ENCODE results near the gene DENND5A. TPM values are rescaled to one million over a fixed set of nuclear protein-coding genes. Genes with fewer than 3 reads are reported as not detected.

DENND5A gene
- total RNA-seq, 2 experiments from 2014 or later: 78.5 to 81.1 TPM

DNA sequence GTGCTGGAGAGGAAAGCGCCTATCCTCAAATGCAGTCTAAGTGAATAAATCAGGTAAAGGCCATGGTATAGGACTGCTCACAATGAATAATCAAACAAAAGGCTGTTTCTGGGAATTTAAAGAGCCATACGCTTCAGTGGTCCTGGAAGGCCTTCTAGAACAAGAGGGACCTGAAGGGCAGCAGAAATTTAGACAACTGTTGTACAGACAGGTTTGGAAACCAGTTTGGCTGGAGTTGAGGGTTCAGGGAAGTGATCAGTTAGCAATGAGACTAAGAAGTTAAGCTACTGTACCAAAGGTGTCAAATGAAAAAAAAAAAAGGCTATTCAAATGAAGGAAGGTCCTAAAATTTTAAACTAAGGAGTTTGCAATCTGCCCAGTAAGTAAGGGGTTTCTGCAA, 117.1 kb downstream of the DENND5A start:
- H3K9me3 Mint-ChIP-seq (ENCODE audit: insufficient read depth): no peaks in the 10 kb centered on the region
- POLR2A ChIA-PET: interaction anchor here (0.6 kb wide), 1 partner anchor 363 kb away, joined by 3 read pairs; no protein-coding TSS in a partner anchor
- no peaks in the 10 kb centered on the region for H3K27me3 Mint-ChIP-seq (ENCODE audit: low read depth)
- peaks cover 11% of the 10 kb centered on the region for H3K4me1 Mint-ChIP-seq (ENCODE audit: low read depth)
- H3K4me3 Mint-ChIP-seq: no peak overlapping the region
- no peak for ATAC-seq
- no peak overlapping the region for H3K27ac Mint-ChIP-seq
- peaks cover 55% of the 10 kb centered on the region for H3K36me3 Mint-ChIP-seq (ENCODE audit: low read depth)
- CTCF ChIA-PET: interaction anchor here (3.8 kb wide), 1 partner anchor 10 kb away, joined by 25 read pairs; no protein-coding TSS in a partner anchor
- DNase-seq: no peak

GRCh38 chr11:9146477-9146876, 118.7 kb downstream of the DENND5A start:
- POLR2A ChIA-PET: no interaction called here
- Mint-ChIP-seq H3K36me3 (ENCODE audit: low read depth) (peaks cover 58% of the 10 kb centered on the region), H3K4me1 (ENCODE audit: low read depth) (peaks cover 11% of the 10 kb centered on the region), H3K27me3 (ENCODE audit: low read depth) (no peaks in the 10 kb centered on the region), H3K9me3 (ENCODE audit: insufficient read depth) (no peaks in the 10 kb centered on the region), H3K4me3 (no peak overlapping the region), H3K27ac (no peak overlapping the region)
- DNase-seq (no peak), ATAC-seq (no peak)
- CTCF ChIA-PET: interaction anchor here (1.2 to 3.8 kb wide), 4 partner anchors 9 to 360 kb away, joined by 3 to 25 read pairs (median 6); no protein-coding TSS in a partner anchor

DNA sequence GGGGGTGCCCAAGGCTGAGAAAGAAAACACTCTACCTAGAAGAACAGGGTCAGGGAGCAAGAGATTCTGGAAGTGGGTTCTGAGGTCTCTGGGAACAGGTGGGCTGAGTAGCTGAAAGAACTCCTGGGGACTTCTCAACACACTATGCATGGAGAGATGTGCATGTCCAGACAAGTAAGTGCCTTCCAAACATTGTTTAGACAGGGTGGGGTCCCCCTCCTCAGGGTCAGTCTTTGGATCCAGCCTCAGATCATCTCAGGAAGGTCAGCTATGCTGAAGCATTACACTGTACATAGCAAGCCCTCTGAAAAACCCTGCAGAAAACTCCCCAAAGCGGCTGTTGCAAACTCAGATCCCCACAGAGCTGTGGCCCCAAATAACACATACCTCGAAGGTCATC, 119.9 kb downstream of the DENND5A start:
- ATAC-seq (no peak), DNase-seq (no peak)
- Mint-ChIP-seq H3K36me3 (ENCODE audit: low read depth) (peaks cover 59% of the 10 kb centered on the region), H3K9me3 (ENCODE audit: insufficient read depth) (no peaks in the 10 kb centered on the region), H3K4me1 (ENCODE audit: low read depth) (peaks cover 7% of the 10 kb centered on the region), H3K27ac (peak overlapping the region; percentile 43), H3K27me3 (ENCODE audit: low read depth) (no peaks in the 10 kb centered on the region), H3K4me3 (no peak overlapping the region)
- ChIA-PET CTCF (no interaction called here), POLR2A (no interaction called here)

DNA sequence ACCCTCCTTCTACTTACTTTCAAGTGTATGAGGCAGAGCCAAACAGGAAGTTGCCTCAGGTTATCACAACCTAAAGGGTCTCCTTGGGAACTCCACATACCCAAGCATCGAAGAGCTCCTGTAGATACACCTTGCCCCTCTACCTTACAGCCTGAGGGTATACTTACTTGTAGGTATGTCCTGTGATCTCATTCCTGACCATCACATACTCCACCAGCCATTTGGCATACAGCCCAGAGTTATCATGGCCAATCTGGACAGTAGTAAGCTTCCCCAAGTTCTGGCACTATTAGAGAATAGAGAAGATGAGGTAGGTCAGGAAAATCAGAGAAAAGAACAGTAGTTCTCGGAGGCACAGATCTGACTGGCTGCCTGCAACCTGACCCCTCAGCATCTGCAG, 120.3 kb downstream of the DENND5A start:
- Mint-ChIP-seq H3K9me3 (ENCODE audit: insufficient read depth) (no peaks in the 10 kb centered on the region), H3K4me1 (ENCODE audit: low read depth) (peaks cover 7% of the 10 kb centered on the region), H3K4me3 (no peak overlapping the region), H3K27me3 (ENCODE audit: low read depth) (no peaks in the 10 kb centered on the region), H3K36me3 (ENCODE audit: low read depth) (peaks cover 58% of the 10 kb centered on the region), H3K27ac (peak overlapping the region; percentile 43)
- ATAC-seq (no peak), DNase-seq (no peak)
- POLR2A ChIA-PET: no interaction called here
- CTCF ChIA-PET: no interaction called here

- H3K36me3 Mint-ChIP-seq (ENCODE audit: low read depth): peaks cover 54% of the 10 kb centered on the region
- DNase-seq: no peak
Observed at GRCh38 chr11:9143721-9144120, 121.4 kb downstream of the DENND5A start.

DNA sequence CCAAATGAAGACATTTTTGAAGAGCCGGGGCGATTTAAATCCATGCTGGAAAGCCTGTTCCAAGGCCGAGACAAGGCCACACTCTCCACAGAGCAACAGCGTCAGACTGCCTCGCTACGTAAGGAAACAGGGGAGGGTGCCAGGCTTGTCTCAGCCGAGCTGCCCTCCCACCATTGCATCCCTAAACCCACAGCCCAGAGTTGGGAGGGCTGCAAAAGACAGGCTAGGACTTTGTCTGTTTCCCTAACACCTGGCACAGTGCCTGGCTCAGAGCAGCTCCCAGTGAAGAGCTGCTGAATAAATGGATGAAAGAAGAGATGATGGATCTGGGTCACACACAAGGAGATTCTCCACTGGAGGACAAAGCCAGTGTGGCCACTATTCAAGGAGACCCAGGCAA, 122.4 kb downstream of the DENND5A start:
- H3K4me3 Mint-ChIP-seq: no peak overlapping the region
- H3K36me3 Mint-ChIP-seq (ENCODE audit: low read depth): peaks cover 49% of the 10 kb centered on the region
- POLR2A ChIA-PET: no interaction called here
- CTCF ChIA-PET: interaction anchor here (1.9 kb wide), 1 partner anchor 127 kb away, joined by 5 read pairs; no protein-coding TSS in a partner anchor
- no peaks in the 10 kb centered on the region for H3K9me3 Mint-ChIP-seq (ENCODE audit: insufficient read depth)
- DNase-seq: no peak
- H3K27ac Mint-ChIP-seq: peak overlapping the region; percentile 13
- H3K27me3 Mint-ChIP-seq (ENCODE audit: low read depth): no peaks in the 10 kb centered on the region
- H3K4me1 Mint-ChIP-seq (ENCODE audit: low read depth): peaks cover 11% of the 10 kb centered on the region
- no peak for ATAC-seq

More at GRCh38 chr11:9143721-9144120, 121.4 kb downstream of the DENND5A start:
- POLR2A ChIA-PET: interaction anchor here (0.6 kb wide), 1 partner anchor 549 kb away, joined by 3 read pairs; no protein-coding TSS in a partner anchor
- CTCF ChIA-PET: interaction anchor here (1.9 kb wide), 1 partner anchor 128 kb away, joined by 5 read pairs; no protein-coding TSS in a partner anchor
- H3K9me3 Mint-ChIP-seq (ENCODE audit: insufficient read depth): no peaks in the 10 kb centered on the region
- no peak overlapping the region for H3K27ac Mint-ChIP-seq
- H3K4me1 Mint-ChIP-seq (ENCODE audit: low read depth): peaks cover 7% of the 10 kb centered on the region
- no peak for ATAC-seq
- no peak overlapping the region for H3K4me3 Mint-ChIP-seq
- H3K27me3 Mint-ChIP-seq (ENCODE audit: low read depth): no peaks in the 10 kb centered on the region

GRCh38 chr11:9141186-9141585, 124.0 kb downstream of the DENND5A start:
- peaks cover 10% of the 10 kb centered on the region for H3K4me1 Mint-ChIP-seq (ENCODE audit: low read depth)
- no peak overlapping the region for H3K4me3 Mint-ChIP-seq
- H3K27ac Mint-ChIP-seq: no peak overlapping the region
- peaks cover 46% of the 10 kb centered on the region for H3K36me3 Mint-ChIP-seq (ENCODE audit: low read depth)
- DNase-seq (no peak), ATAC-seq (no peak)
- no peaks in the 10 kb centered on the region for H3K27me3 Mint-ChIP-seq (ENCODE audit: low read depth)
- ChIA-PET POLR2A (no interaction called here), CTCF (interaction anchor here (5.1 kb wide), 1 partner anchor 125 kb away, joined by 149 read pairs; no protein-coding TSS in a partner anchor)
- H3K9me3 Mint-ChIP-seq (ENCODE audit: insufficient read depth): no peaks in the 10 kb centered on the region

DNA sequence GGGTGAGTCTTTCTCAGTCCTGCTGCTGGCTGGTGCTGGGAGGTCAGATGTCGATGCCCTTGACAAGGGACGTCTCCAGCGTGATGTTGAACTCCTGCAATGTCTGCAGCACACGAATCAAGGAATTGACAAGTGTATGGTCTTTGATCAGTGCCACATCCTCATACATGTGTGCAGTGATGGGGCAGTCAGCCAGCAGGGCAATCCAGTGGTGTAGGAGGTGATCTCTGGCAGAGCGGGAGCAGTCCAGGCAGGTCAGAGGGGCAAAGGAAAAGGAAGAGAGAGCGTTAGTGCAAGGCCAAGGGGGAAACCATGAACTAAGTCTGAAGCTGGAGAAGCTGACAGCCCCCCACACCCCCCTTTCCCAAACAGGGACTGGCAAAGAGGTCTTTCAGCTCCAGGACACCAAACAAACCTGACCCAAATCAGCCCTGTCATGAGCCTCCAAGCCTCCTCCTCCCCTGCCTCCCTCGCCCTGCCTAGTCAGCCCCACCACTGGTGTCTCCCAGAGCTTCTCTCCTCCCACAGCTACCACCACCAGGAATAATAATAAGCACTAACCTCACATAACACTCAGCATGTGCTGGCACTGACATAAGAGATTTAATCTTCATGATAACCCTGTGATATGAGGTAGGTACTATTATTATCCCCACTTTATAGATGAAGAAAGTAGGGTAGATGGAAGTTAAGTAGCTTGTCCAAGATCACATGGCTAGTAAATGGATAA, 125.4 kb downstream of the DENND5A start:
- peaks cover 8% of the 10 kb centered on the region for H3K4me1 Mint-ChIP-seq (ENCODE audit: low read depth)
- ATAC-seq (no peak), DNase-seq (no peak)
- no peak overlapping the region for H3K4me3 Mint-ChIP-seq
- H3K36me3 Mint-ChIP-seq (ENCODE audit: low read depth): peaks cover 42% of the 10 kb centered on the region
- no peaks in the 10 kb centered on the region for H3K27me3 Mint-ChIP-seq (ENCODE audit: low read depth)
- H3K9me3 Mint-ChIP-seq (ENCODE audit: insufficient read depth): no peaks in the 10 kb centered on the region
- H3K27ac Mint-ChIP-seq: no peak overlapping the region
- CTCF ChIA-PET: interaction anchor here (1.0 to 5.1 kb wide), 5 partner anchors 20 to 226 kb away, joined by 3 to 149 read pairs (median 4); no protein-coding TSS in a partner anchor
- POLR2A ChIA-PET: no interaction called here

DNA sequence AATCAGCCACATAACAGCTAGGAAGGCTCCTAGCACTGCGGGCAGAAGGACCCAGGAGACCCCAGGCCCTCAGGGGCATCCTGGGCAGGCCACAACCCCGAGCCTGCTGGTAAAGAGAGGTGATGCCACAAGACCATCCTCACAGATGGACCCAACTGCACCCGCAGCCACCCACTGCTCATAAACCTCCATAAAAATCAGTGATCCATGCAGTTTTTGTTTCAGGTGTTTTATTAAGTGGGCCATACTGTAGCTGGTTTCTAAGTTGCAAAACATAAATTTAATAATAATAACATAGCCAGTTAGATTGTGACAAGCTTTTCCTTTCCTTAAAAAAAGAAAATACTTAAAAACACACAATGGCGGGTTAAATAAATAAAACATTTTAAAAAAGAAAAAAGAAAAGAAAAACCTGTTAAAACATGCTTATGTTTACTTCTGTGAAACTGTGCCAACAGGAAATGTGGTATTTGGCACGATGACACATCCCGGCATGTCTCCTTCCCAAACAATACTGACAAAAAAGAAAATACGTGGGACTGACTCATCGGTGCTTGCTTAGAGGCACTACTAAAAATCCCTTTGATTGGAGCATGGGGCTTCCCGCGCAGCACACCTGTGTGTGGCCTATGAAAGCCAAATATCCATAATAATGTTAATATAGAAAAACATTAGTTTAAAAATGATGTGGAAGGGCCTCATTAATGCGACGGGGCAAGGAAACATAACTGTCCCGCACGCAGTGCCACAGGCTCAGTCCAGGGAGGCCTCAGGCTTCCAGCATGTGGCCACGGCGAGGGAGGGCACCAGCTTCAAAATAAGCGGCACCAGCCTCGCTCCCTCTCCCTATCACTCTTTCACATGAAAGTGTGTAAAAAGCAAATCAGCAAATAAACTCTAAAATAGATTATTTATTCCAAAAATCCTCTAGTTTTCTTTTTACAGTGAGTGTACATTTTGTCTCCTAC, 126.3 kb downstream of the DENND5A start:
- ATAC-seq: no peak
- DNase-seq: no peak
- no peak overlapping the region for H3K27ac Mint-ChIP-seq
- ChIA-PET CTCF (interaction anchor here (1.0 to 5.1 kb wide), 29 partner anchors 9 to 396 kb away, joined by 3 to 149 read pairs (median 7); partner anchors contain the start of genes NRIP3 and TMEM9B), POLR2A (interaction anchor here (0.7 kb wide), 1 partner anchor 1753 kb away, joined by 3 read pairs; no protein-coding TSS in a partner anchor)
- H3K27me3 Mint-ChIP-seq (ENCODE audit: low read depth): no peaks in the 10 kb centered on the region
- no peaks in the 10 kb centered on the region for H3K9me3 Mint-ChIP-seq (ENCODE audit: insufficient read depth)
- H3K36me3 Mint-ChIP-seq (ENCODE audit: low read depth): peaks cover 38% of the 10 kb centered on the region
- H3K4me3 Mint-ChIP-seq: no peak overlapping the region
- H3K4me1 Mint-ChIP-seq (ENCODE audit: low read depth): peaks cover 5% of the 10 kb centered on the region

DNA sequence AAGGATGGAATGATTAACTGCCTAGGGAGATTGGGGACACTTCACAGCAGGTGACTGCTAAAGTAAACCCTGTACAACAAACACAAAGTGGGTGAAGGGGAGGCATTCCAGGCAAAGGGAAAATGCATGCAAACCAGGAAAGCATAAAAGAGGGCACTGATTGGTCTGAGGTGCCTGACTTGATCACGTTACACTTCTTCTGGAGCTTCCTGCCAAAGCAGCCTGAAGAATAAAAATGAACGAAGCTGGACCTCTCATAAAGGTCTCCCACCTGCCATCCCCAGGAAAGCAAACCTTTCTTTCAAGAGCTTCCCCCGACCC, 127.1 kb downstream of the DENND5A start:
- Mint-ChIP-seq H3K9me3 (ENCODE audit: insufficient read depth) (no peaks in the 10 kb centered on the region), H3K4me3 (no peak overlapping the region), H3K27me3 (ENCODE audit: low read depth) (no peaks in the 10 kb centered on the region), H3K36me3 (ENCODE audit: low read depth) (peaks cover 40% of the 10 kb centered on the region), H3K27ac (no peak overlapping the region), H3K4me1 (ENCODE audit: low read depth) (peaks cover 5% of the 10 kb centered on the region)
- ChIA-PET CTCF (interaction anchor here (0.6 to 5.1 kb wide), 52 partner anchors 9 to 464 kb away, joined by 3 to 149 read pairs (median 4); partner anchors contain the start of genes NRIP3, TMEM9B and ZNF143), POLR2A (interaction anchor here (0.9 to 1.1 kb wide), 2 partner anchors 61 to 323 kb away, joined by 3 to 4 read pairs; partner anchors contain the start of gene ZNF143)
- DNase-seq (no peak), ATAC-seq (peak; percentile 16)

- no peaks in the 10 kb centered on the region for H3K9me3 Mint-ChIP-seq (ENCODE audit: insufficient read depth)
- H3K4me3 Mint-ChIP-seq: no peak overlapping the region
- peak; percentile 91 for ATAC-seq
- H3K27me3 Mint-ChIP-seq (ENCODE audit: low read depth): no peaks in the 10 kb centered on the region
- CTCF ChIA-PET: interaction anchor here (0.6 to 5.1 kb wide), 58 partner anchors 8 to 463 kb away, joined by 3 to 149 read pairs (median 4); partner anchors contain the start of genes AKIP1, NRIP3 and ZNF143
- H3K4me1 Mint-ChIP-seq (ENCODE audit: low read depth): peaks cover 5% of the 10 kb centered on the region
- H3K36me3 Mint-ChIP-seq (ENCODE audit: low read depth): peaks cover 37% of the 10 kb centered on the region
- H3K27ac Mint-ChIP-seq: no peak overlapping the region
- POLR2A ChIA-PET: interaction anchor here (0.9 to 1.1 kb wide), 2 partner anchors 60 to 323 kb away, joined by 3 to 4 read pairs; partner anchors contain the start of gene ZNF143
- DNase-seq: peak; percentile 74
Observed at GRCh38 chr11:9137293-9138132, 127.6 kb downstream of the DENND5A start.
